ENCODE results near the gene COL5A3. TPM values are rescaled to one million over a fixed set of nuclear protein-coding genes. Genes with fewer than 3 reads are reported as not detected.

Gene COL5A3
- polyA plus RNA-seq, 1 of the 3 experiments (the other 2 are of a cell fraction) = under 0.01 TPM

GRCh38 chr19:9967326-9967725 is 43.0 kb downstream of the COL5A3 start:
- no peak overlapping the region for H3K9ac ChIP-seq
- no peaks in the 10 kb centered on the region for H3K9me3 ChIP-seq
- 5% methylated on average over 4 of the region's 4 CpGs for WGBS (ENCODE audit: low lambda C conversion rate)
- no peak overlapping the region for H2AFZ ChIP-seq (ENCODE audit: low read depth)
- no peaks in the 10 kb centered on the region for H3F3A ChIP-seq (replicated peaks; ENCODE audit: insufficient read depth)
- peaks cover 43% of the 10 kb centered on the region for H3K27me3 ChIP-seq (ENCODE audit: insufficient read depth)
- H3K27ac ChIP-seq (ENCODE audit: low read depth in 2 of 2, low read length in 1 of 2) = no peak overlapping the region
- POLR2A ChIA-PET = no interaction called here
- H3K4me1 ChIP-seq (ENCODE audit: control insufficient read depth in 1 of 2, insufficient read depth in 2 of 2, low read depth in 1 of 2, low read length in 1 of 2) = no peaks in the 10 kb centered on the region
- no peaks in the 10 kb centered on the region for H4K20me1 ChIP-seq (ENCODE audit: insufficient read depth)
- H3K79me2 ChIP-seq (ENCODE audit: insufficient read depth) = no peaks in the 10 kb centered on the region
- H3K36me3 ChIP-seq (replicated peaks in 1 of 2; ENCODE audit: control insufficient read depth in 1 of 2, insufficient read depth in 2 of 2, low read length in 1 of 2) = no peaks in the 10 kb centered on the region
- no peaks in the 10 kb centered on the region for H3K9me2 ChIP-seq
- no peak for TF ChIP-seq SMC3 (IDR thresholded peaks at IDR 0.05; ENCODE audit: low read depth, low read length)
- TF ChIP-seq FOSL2 (IDR thresholded peaks at IDR 0.05; ENCODE audit: borderline replicate concordance, low read depth) = no peak
- TF ChIP-seq CHD2 (IDR thresholded peaks at IDR 0.05; ENCODE audit: low read length, partially characterized antibody) = no peak
- TF ChIP-seq FOXJ3 (CRISPR knock-in tag; IDR thresholded peaks at IDR 0.05) = no peak
- TF ChIP-seq POLR2AphosphoS5 (IDR thresholded peaks at IDR 0.05; ENCODE audit: low read depth, low read length) = no peak
- TF ChIP-seq RAD21 (IDR thresholded peaks at IDR 0.05; ENCODE audit: low read length) = no peak
- no peak for TF ChIP-seq FOXM1 (IDR thresholded peaks at IDR 0.05; ENCODE audit: low read depth)
- no peak for TF ChIP-seq YY1 (IDR thresholded peaks at IDR 0.05; ENCODE audit: low read depth)
- TF ChIP-seq MAX (IDR thresholded peaks at IDR 0.05; ENCODE audit: low read depth) = no peak
- no peak for TF ChIP-seq SIN3A (IDR thresholded peaks at IDR 0.05; ENCODE audit: borderline replicate concordance, low read depth, low read length)
- no peak for TF ChIP-seq REST (IDR thresholded peaks at IDR 0.05; ENCODE audit: low read depth, low read length)
- TF ChIP-seq ELF1 (IDR thresholded peaks at IDR 0.05) = no peak
- no peak for TF ChIP-seq MEF2A (IDR thresholded peaks at IDR 0.05; ENCODE audit: borderline replicate concordance, low read depth)
- no peak for TF ChIP-seq TAF1 (IDR thresholded peaks at IDR 0.05; ENCODE audit: borderline replicate concordance, low read depth, low read length)
- no peak for TF ChIP-seq RXRA (IDR thresholded peaks at IDR 0.05; ENCODE audit: borderline replicate concordance, low read depth)
- no peak for TF ChIP-seq EP300 (IDR thresholded peaks at IDR 0.05; ENCODE audit: borderline replicate concordance in 1 of 2, low read depth in 1 of 2, low read length in 1 of 2)
- no peak for TF ChIP-seq IRF3 (IDR thresholded peaks at IDR 0.05; ENCODE audit: low read depth, low read length)
- TF ChIP-seq NRF1 (IDR thresholded peaks at IDR 0.05; ENCODE audit: low read depth, low read length) = no peak
- no peak for DNase-seq
- CTCF ChIA-PET = no interaction called here
- no peak overlapping the region for H3K4me3 ChIP-seq (ENCODE audit: low read depth in 2 of 2, low read length in 1 of 2)
- no peak overlapping the region for H3K4me2 ChIP-seq

Data from SK-N-SH (cell line).